Gastrocnemius medialis (tissue), 4 donors: ENCODE measurements around the gene SLC18B1.

Source experiments
- POLR2A ChIP-seq, 2 donors: fragments of 450-650 bp; IDR thresholded peaks; one replicate each; pipeline ENCODE4 v1.6.1; 2017; ENCODE audit warnings: antibody characterized with exemption in 2 of 2, mild to moderate bottlenecking in 2 of 2, moderate library complexity in 2 of 2
- TF ChIP-seq, protein P1 (sequence below), 5 experiments: fragments of 450-650 bp in 3 of 5; fragments of 200-600 bp in 2 of 5; sonication (generic) in 2 of 5; IDR thresholded peaks in 4 of 5; conservative IDR thresholded peaks in 1 of 5; 1 replicate in 4 of 5; 2 replicates in 1 of 5; pipeline ENCODE4 v1.5.1; 2016 to 2019; ENCODE audit warnings: antibody characterized with exemption in 5 of 5, mild to moderate bottlenecking in 3 of 5, moderate library complexity in 3 of 5

DNA sequence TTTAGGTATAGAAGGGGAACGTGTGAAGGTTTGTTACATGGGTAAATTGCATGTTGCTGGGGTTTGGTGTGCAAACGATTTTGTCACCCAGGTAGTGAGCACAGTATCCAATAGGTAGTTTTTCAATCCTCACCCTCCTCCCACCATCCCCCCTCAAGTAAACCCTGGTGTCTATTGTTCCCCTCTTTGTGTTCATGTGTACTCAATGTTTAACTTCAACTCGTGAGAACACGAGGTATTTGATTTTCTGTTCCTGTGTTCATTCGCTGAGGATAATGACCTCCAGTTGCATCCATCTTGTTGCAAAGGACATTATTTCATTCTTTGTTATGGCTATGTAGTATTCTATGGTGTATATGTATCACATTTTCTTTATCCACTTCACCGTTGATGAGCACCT is 73.0 kb downstream of the SLC18B1 start:
- TF ChIP-seq, protein P1, sequence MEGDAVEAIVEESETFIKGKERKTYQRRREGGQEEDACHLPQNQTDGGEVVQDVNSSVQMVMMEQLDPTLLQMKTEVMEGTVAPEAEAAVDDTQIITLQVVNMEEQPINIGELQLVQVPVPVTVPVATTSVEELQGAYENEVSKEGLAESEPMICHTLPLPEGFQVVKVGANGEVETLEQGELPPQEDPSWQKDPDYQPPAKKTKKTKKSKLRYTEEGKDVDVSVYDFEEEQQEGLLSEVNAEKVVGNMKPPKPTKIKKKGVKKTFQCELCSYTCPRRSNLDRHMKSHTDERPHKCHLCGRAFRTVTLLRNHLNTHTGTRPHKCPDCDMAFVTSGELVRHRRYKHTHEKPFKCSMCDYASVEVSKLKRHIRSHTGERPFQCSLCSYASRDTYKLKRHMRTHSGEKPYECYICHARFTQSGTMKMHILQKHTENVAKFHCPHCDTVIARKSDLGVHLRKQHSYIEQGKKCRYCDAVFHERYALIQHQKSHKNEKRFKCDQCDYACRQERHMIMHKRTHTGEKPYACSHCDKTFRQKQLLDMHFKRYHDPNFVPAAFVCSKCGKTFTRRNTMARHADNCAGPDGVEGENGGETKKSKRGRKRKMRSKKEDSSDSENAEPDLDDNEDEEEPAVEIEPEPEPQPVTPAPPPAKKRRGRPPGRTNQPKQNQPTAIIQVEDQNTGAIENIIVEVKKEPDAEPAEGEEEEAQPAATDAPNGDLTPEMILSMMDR (IDR thresholded peaks at IDR 0.05 in 4 of 5, conservative IDR thresholded peaks at IDR 0.05 in 1 of 5) = no peak
- no peak for TF ChIP-seq POLR2A (IDR thresholded peaks at IDR 0.05)
